Measurements from ENCODE around the gene MELTF. TPM values are rescaled to one million over a fixed set of nuclear protein-coding genes. Genes with fewer than 3 reads are reported as not detected.
A peak's percentile ranks its signal among the peaks of the same experiment; 100 is the strongest.

Gene MELTF
- total RNA-seq (10 to 100 TPM in 1 of 9 donors, 1 to 10 TPM in 4, under 1 TPM in 3, not detected in 1; 0.47 to 11.3 (median 1.3) TPM), polyA plus RNA-seq (1 to 10 TPM in 2 of 3 donors, under 1 TPM in 1; 0.84 to 3.6 (median 2.1) TPM)
- long read RNA-seq, donor 1: 0 reads
- long read RNA-seq, donor 2: 0 reads
- long read RNA-seq, donor 3: 0 reads
- long read RNA-seq, donor 4: 0 reads
- long read RNA-seq, donor 5, partial matches to known transcripts: 0 of 1 reads
- long read RNA-seq, donor 5, other reads (novel, unspliced or antisense): 0 of 1 reads
- long read RNA-seq, donor 6: 0 reads
- long read RNA-seq, donor 7: 0 reads
- long read RNA-seq, donor 8: 0 reads
- long read RNA-seq, donor 9: 0 reads
- long read RNA-seq, donor 10: 0 reads

GRCh38 chr3:197029511-197030167 is at the start of gene MELTF:
MELTF (minus strand) TSS chr3:197029817; CDS start chr3:197029702, 115 bp downstream.
- Histone ChIP-seq H3K4me1 (replicated peaks in 1 of 2) (peaks cover 0 to 25% of the 10 kb centered on the region in 2 donors), H3K27ac (peak within 1 kb of the TSS in 1 of 5 donors; percentile 70), H3K9me3 (replicated peaks in 1 of 3) (no peaks in the 10 kb centered on the region), H3K36me3 (replicated peaks in 1 of 2) (no peaks in the 10 kb centered on the region), H3K27me3 (peaks cover 26% of the 10 kb centered on the region), H3K4me3 (peak within 1 kb of the TSS in 1 of 4 donors; percentile 56)
- 0 to 6% (median 2%) methylated on average over 8 to 60 of the region's 60 CpGs for WGBS, 4 donors
- peak in 3 of 7 donors; percentile 35 to 58 (median 44) for DNase-seq
- intact Hi-C loops (cut with DNase I): no loop called here
- TF ChIP-seq CTCF (IDR thresholded peaks at IDR 0.05) (peak in 4 of 6 experiments; percentile 33 to 67 (median 55)), POLR2A (IDR thresholded peaks at IDR 0.05) (no peak)

- no peak overlapping the region for H3K4me3 ChIP-seq
- intact Hi-C loops (cut with DNase I): no loop called here
- no peaks in the 10 kb centered on the region for H3K4me1 ChIP-seq (replicated peaks in 1 of 2)
- H3K27ac ChIP-seq: no peak overlapping the region
- H3K9me3 ChIP-seq (replicated peaks in 1 of 3): no peaks in the 10 kb centered on the region
- no peak for DNase-seq
- TF ChIP-seq POLR2A (IDR thresholded peaks at IDR 0.05): no peak
- no peak for TF ChIP-seq CTCF (IDR thresholded peaks at IDR 0.05)
- H3K36me3 ChIP-seq (replicated peaks in 1 of 2): no peaks in the 10 kb centered on the region
- WGBS, 4 donors: 87 to 96% (median 91%) methylated on average over 4 of the region's 4 CpGs
- H3K27me3 ChIP-seq: no peaks in the 10 kb centered on the region
Measured at GRCh38 chr3:197076415-197076814, 46.8 kb upstream of the MELTF start.

DNA sequence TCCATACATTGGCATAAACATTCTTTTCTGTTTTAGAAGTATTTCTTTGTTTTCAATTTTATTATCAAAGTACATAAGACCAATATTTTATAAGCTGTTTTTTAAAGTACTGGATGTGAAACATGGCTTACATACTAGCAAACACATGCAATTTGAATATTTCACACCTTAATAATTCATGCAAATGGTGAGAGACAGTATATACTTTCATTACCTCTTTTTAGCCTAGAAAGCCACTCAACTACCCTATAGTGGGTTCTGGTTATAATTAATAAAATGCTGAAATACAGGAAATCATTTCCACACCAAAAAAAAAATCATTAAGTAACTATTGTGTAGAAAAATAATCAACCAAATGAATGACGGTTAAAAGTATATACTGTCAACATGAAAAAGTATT is 38.5 kb upstream of the MELTF start:
- Histone ChIP-seq H3K36me3 (replicated peaks in 1 of 2) (peaks cover 8 to 21% of the 10 kb centered on the region in 2 donors), H3K4me1 (replicated peaks in 1 of 2) (no peaks in the 10 kb centered on the region), H3K27me3 (no peaks in the 10 kb centered on the region), H3K4me3 (no peak overlapping the region), H3K27ac (no peak overlapping the region), H3K9me3 (replicated peaks in 1 of 3) (no peaks in the 10 kb centered on the region)
- DNase-seq: no peak
- no peak for TF ChIP-seq CTCF (IDR thresholded peaks at IDR 0.05)
- no peak for TF ChIP-seq POLR2A (IDR thresholded peaks at IDR 0.05)
- 90 to 94% (median 91%) methylated on average over 1 of the region's 1 CpG for WGBS, 4 donors
- intact Hi-C loops (cut with DNase I): no loop called here

DNA sequence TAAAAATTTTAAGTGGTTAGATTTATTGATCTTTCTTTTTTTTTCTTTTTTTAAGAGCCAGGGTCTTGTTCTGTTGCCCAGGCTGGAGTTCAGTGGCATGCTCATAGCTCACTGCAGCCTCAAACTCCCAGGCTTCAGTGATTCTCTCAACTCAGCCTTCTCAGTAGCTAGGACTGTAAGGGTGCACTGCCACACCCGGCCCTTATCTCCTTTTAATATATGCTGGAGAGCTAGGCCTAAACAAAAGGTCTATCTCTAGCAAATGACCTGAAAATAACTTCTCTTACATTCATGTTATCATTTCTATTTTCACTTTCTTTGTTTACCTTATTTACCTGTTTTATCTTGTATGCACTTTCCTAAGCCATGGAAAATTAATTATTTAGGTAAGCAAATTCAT is 35.2 kb upstream of the MELTF start:
- 95 to 98% (median 96%) methylated on average over 1 of the region's 1 CpG for WGBS, 4 donors
- H3K4me3 ChIP-seq: no peak overlapping the region
- intact Hi-C loops (cut with DNase I): no loop called here

More for the DNA sequence above, 35.2 kb upstream of the MELTF start:
- TF ChIP-seq POLR2A (IDR thresholded peaks at IDR 0.05) (no peak), CTCF (IDR thresholded peaks at IDR 0.05) (no peak)
- H3K9me3 ChIP-seq (replicated peaks in 1 of 3): no peaks in the 10 kb centered on the region
- H3K36me3 ChIP-seq (replicated peaks in 1 of 2): peaks cover 8 to 22% of the 10 kb centered on the region in 2 donors
- H3K27ac ChIP-seq: no peak overlapping the region
- no peak for DNase-seq
- no peaks in the 10 kb centered on the region for H3K27me3 ChIP-seq
- no peaks in the 10 kb centered on the region for H3K4me1 ChIP-seq (replicated peaks in 1 of 2)

Data from adrenal gland (tissue), 19 donors.